ENCODE data around the gene PTPRD.

The PTPRD gene

DNA sequence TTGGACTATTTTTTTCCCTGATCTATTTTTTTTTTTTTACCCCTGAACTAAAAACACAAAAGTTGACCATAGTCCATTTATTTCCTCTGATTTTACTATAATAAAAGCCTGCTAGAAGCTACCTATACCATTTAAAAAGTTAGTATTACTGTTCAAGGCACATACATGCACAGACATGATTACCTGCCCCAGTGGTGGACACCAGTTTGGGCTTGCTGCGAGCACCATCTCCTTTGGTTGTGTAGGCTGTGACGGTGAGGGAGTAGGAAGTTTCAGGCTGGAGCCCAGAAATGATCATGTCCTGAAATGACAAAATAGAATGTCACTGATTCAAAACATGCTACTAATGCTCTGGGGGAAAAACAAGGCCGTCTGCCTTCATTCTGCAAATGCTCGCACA lies 2120.1 kb downstream of the PTPRD start:
- H3K9ac ChIP-seq (ENCODE audit: low read length): no peak overlapping the region

DNA sequence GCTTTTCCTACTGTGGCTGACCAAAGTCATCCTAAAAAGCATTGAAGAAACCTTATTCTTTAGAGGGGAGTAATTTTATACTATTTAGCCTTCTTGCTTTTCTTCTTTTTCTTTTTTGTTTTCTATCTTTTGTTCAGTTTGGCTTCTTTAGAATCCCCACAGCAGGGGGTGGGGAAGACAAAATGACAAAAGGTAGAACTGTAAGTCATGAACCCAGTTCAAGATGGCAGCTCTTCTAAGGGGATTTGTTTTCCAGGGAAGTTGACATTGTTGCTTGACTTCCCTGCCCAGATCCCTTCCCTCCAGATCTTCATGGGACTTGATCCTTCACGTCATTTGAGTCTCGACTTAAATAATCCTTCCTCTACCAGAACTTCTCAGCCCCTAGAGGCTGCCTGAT lies 2120.8 kb downstream of the PTPRD start:
- no peaks in the 10 kb centered on the region for H3F3A ChIP-seq (ENCODE audit: insufficient read depth)

More for the DNA sequence above, 2120.1 kb downstream of the PTPRD start:
- no peaks in the 10 kb centered on the region for H4K20me1 ChIP-seq (ENCODE audit: low read depth, low read length)
- H3K9me3 ChIP-seq (ENCODE audit: insufficient read depth, low read length): no peaks in the 10 kb centered on the region
- H3K4me3 ChIP-seq (ENCODE audit: insufficient read depth, low read length, poor library complexity, severe bottlenecking): no peak overlapping the region
- H3F3A ChIP-seq (ENCODE audit: insufficient read depth): no peaks in the 10 kb centered on the region
- no peak overlapping the region for H3K27ac ChIP-seq (ENCODE audit: low read depth, low read length)
- no peak overlapping the region for H3K4me2 ChIP-seq (ENCODE audit: low read depth, low read length, poor library complexity, severe bottlenecking)
- no peak overlapping the region for H2AFZ ChIP-seq (ENCODE audit: low read depth, low read length, severe bottlenecking)
- TF ChIP-seq EZH2phosphoT487 (conservative IDR thresholded peaks at IDR 0.05; ENCODE audit: low read length): no peak
- TF ChIP-seq, protein P1, sequence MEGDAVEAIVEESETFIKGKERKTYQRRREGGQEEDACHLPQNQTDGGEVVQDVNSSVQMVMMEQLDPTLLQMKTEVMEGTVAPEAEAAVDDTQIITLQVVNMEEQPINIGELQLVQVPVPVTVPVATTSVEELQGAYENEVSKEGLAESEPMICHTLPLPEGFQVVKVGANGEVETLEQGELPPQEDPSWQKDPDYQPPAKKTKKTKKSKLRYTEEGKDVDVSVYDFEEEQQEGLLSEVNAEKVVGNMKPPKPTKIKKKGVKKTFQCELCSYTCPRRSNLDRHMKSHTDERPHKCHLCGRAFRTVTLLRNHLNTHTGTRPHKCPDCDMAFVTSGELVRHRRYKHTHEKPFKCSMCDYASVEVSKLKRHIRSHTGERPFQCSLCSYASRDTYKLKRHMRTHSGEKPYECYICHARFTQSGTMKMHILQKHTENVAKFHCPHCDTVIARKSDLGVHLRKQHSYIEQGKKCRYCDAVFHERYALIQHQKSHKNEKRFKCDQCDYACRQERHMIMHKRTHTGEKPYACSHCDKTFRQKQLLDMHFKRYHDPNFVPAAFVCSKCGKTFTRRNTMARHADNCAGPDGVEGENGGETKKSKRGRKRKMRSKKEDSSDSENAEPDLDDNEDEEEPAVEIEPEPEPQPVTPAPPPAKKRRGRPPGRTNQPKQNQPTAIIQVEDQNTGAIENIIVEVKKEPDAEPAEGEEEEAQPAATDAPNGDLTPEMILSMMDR (IDR thresholded peaks at IDR 0.05; ENCODE audit: insufficient read depth, low read length, poor library complexity, severe bottlenecking): no peak
- no peaks in the 10 kb centered on the region for H3K27me3 ChIP-seq (ENCODE audit: low read length)
- H3K36me3 ChIP-seq (ENCODE audit: low read length): no peaks in the 10 kb centered on the region
- no peaks in the 10 kb centered on the region for H3K9me2 ChIP-seq (replicated peaks; ENCODE audit: insufficient read depth, low read length)
- H3K79me2 ChIP-seq (ENCODE audit: insufficient read depth, low read length): no peaks in the 10 kb centered on the region

DNA sequence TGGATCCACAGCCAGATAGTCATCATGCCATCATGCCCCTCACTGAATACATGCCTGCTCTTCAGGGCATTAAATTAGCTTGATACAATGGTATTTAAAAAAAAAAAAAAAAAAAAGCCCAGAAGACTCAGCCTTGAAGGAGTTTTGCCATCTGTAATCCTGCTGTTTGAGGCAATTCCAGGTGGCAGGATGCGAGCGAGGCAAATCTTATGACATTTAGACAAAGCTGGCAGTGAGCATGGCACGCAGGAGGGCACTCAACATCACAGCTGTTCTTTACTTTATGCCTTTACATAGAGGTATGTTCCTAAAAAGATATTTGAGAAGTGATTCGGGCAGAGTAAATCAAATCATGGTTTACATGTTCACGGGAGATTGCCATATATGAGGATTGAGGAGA lies 2121.2 kb downstream of the PTPRD start:
- Histone ChIP-seq H4K20me1 (ENCODE audit: low read depth, low read length) (no peaks in the 10 kb centered on the region), H3K36me3 (ENCODE audit: low read length) (no peaks in the 10 kb centered on the region), H3K9me2 (replicated peaks; ENCODE audit: insufficient read depth, low read length) (no peaks in the 10 kb centered on the region), H3K4me3 (ENCODE audit: insufficient read depth, low read length, poor library complexity, severe bottlenecking) (no peak overlapping the region), H3K4me2 (ENCODE audit: low read depth, low read length, poor library complexity, severe bottlenecking) (no peak overlapping the region), H2AFZ (ENCODE audit: low read depth, low read length, severe bottlenecking) (no peak overlapping the region), H3K79me2 (ENCODE audit: insufficient read depth, low read length) (no peaks in the 10 kb centered on the region), H3K27me3 (ENCODE audit: low read length) (no peaks in the 10 kb centered on the region), H3K9me3 (ENCODE audit: insufficient read depth, low read length) (no peaks in the 10 kb centered on the region), H3F3A (ENCODE audit: insufficient read depth) (no peaks in the 10 kb centered on the region), H3K27ac (ENCODE audit: low read depth, low read length) (no peak overlapping the region), H3K9ac (ENCODE audit: low read length) (no peak overlapping the region)
- TF ChIP-seq, protein P1 (IDR thresholded peaks at IDR 0.05; ENCODE audit: insufficient read depth, low read length, poor library complexity, severe bottlenecking): no peak
- no peak for TF ChIP-seq EZH2phosphoT487 (conservative IDR thresholded peaks at IDR 0.05; ENCODE audit: low read length)

More for the DNA sequence above, 2120.8 kb downstream of the PTPRD start:
- H3K4me3 ChIP-seq (ENCODE audit: insufficient read depth, low read length, poor library complexity, severe bottlenecking): no peak overlapping the region
- H2AFZ ChIP-seq (ENCODE audit: low read depth, low read length, severe bottlenecking): no peak overlapping the region
- no peak overlapping the region for H3K9ac ChIP-seq (ENCODE audit: low read length)
- H3K36me3 ChIP-seq (ENCODE audit: low read length): no peaks in the 10 kb centered on the region
- no peak overlapping the region for H3K4me2 ChIP-seq (ENCODE audit: low read depth, low read length, poor library complexity, severe bottlenecking)
- no peaks in the 10 kb centered on the region for H3K27me3 ChIP-seq (ENCODE audit: low read length)
- H3K27ac ChIP-seq (ENCODE audit: low read depth, low read length): no peak overlapping the region
- H3K79me2 ChIP-seq (ENCODE audit: insufficient read depth, low read length): no peaks in the 10 kb centered on the region
- H3K9me3 ChIP-seq (ENCODE audit: insufficient read depth, low read length): no peaks in the 10 kb centered on the region
- H4K20me1 ChIP-seq (ENCODE audit: low read depth, low read length): no peaks in the 10 kb centered on the region
- H3K9me2 ChIP-seq (replicated peaks; ENCODE audit: insufficient read depth, low read length): no peaks in the 10 kb centered on the region
- TF ChIP-seq, protein P1 (IDR thresholded peaks at IDR 0.05; ENCODE audit: insufficient read depth, low read length, poor library complexity, severe bottlenecking): no peak
